ENCODE measurements around the gene RAI1.

Gene RAI1

DNA sequence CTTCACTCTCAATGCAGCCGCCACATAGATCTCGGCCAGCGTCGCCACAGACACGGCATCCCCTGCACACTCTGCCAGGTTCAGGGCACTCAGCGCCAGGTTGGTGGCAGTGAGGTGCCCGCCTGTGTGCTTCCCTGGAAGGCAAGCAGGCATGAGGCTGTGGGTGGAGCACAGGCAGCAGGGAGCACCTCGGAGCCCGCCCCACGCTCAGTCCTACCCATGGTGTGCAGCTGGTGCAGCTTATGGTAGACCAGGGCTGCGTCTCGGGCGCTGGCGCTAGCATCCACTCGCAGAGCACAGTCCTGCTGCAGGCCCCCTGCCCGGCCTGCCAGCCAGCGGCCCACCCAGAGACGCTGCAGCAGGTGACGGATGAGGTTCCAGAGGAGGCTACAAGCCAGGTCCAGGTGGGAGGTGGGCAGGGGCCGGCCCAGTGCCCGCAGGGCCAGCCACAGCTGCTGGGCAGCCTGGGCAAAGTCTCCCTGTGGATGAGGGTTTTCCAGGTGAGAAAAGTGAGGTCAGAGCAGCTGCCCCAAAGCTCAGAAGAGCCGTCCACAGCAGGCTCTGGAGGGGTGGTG lies 135.1 kb downstream of the RAI1 start:
- H3K9me3 ChIP-seq (replicated peaks in 1 of 2; ENCODE audit: control insufficient read depth in 2 of 2, insufficient read depth in 1 of 2, low read depth in 1 of 2, low read length in 2 of 2) = no peaks in the 10 kb centered on the region
- no peak overlapping the region for H4K8ac ChIP-seq (ENCODE audit: low read depth, low read length)
- no peak overlapping the region for H3K27ac ChIP-seq (replicated peaks; ENCODE audit: low read length)
- no peak overlapping the region for H3K4ac ChIP-seq (ENCODE audit: low read length)
- no peak overlapping the region for H2BK5ac ChIP-seq (ENCODE audit: low read length)
- no peaks in the 10 kb centered on the region for H3K27me3 ChIP-seq (ENCODE audit: control insufficient read depth in 3 of 3, insufficient read depth in 3 of 3, low read depth in 1 of 3, low read length in 3 of 3)
- no peak overlapping the region for H3K14ac ChIP-seq (ENCODE audit: low read length)
- peaks cover 69 to 70% of the 10 kb centered on the region in 2 donors for H3K36me3 ChIP-seq (replicated peaks in 1 of 2; ENCODE audit: control insufficient read depth in 2 of 2, insufficient read depth in 2 of 2, low read length in 2 of 2)
- no peak overlapping the region for H4K91ac ChIP-seq (ENCODE audit: low read depth, low read length, poor library complexity)
- no peak overlapping the region for H3K4me2 ChIP-seq (ENCODE audit: insufficient read depth, low read length, poor library complexity, severe bottlenecking)
- no peak for DNase-seq (ENCODE audit: low spot score)
- H3K23ac ChIP-seq (ENCODE audit: low read depth, low read length, poor library complexity) = peak overlapping the region; percentile 3
- peak overlapping the region; percentile 84 for H3K18ac ChIP-seq (ENCODE audit: low read length)
- peak overlapping the region; percentile 87 for H3K9ac ChIP-seq (ENCODE audit: low read depth, low read length, poor library complexity)
- peak overlapping the region; percentile 68 for H2AK5ac ChIP-seq (ENCODE audit: low read depth, low read length)
- peaks cover 20 to 27% of the 10 kb centered on the region in 2 donors for H3K4me1 ChIP-seq (ENCODE audit: control insufficient read depth in 2 of 2, insufficient read depth in 1 of 2, low read depth in 1 of 2, low read length in 2 of 2)
- H2AFZ ChIP-seq (ENCODE audit: low read length) = no peak overlapping the region
- H3K4me3 ChIP-seq (ENCODE audit: low read length in 2 of 2) = no peak overlapping the region
- no peak overlapping the region for H2BK120ac ChIP-seq (ENCODE audit: low read depth, low read length)
- no peak overlapping the region for H2BK12ac ChIP-seq (ENCODE audit: low read length)
- peaks cover 17% of the 10 kb centered on the region for H3K79me1 ChIP-seq (ENCODE audit: low read depth, low read length)
- peak overlapping the region; percentile 52 for H2BK15ac ChIP-seq (ENCODE audit: low read length)
- no CpG with 5 or more reads among the region's 22 CpGs for WGBS, 2 donors (ENCODE audit: extremely low coverage in 2 of 2, insufficient read length in 2 of 2, insufficient replicate concordance in 1 of 2)

DNA sequence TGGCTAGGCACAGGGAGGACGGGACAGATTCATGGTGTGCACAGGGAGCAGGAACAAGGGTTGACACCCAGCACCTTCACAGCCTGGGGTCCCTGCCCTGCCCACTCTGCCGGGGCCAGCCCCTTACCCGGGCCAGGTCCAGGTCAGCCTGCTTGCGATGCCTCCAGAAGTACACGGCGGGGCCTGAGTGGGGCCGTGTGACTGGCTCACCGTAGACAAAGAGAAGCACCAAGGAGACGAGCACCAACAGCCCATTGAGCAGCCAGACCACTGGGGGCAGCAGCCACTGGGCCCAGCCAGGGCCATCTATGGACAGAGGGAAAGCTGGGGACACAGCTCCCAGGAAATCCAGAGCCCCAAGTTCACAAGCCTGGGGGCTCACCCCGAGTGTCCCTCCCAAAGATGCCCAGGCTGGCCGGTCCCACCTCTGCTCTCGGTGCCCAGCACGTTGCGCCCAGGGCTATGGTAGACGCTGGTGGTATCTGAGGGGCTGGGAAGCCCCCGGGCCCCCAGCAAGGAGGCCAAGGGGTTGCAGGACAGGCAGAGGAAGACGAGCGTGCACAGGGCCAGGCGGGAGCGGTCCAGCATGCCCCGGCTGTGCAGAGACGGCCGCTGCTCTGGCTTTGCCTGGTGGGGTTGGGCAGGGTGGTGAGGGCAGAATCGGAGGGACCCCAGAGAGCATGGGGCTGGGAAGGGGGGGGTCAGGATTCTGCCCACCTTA lies 135.7 kb downstream of the RAI1 start:
- Histone ChIP-seq H2BK120ac (ENCODE audit: low read depth, low read length) (no peak overlapping the region), H3K14ac (ENCODE audit: low read length) (no peak overlapping the region), H2AK5ac (ENCODE audit: low read depth, low read length) (peak overlapping the region; percentile 82), H3K23ac (ENCODE audit: low read depth, low read length, poor library complexity) (peak overlapping the region; percentile 3), H2BK15ac (ENCODE audit: low read length) (no peak overlapping the region), H4K8ac (ENCODE audit: low read depth, low read length) (no peak overlapping the region), H3K27me3 (ENCODE audit: control insufficient read depth in 3 of 3, insufficient read depth in 3 of 3, low read depth in 1 of 3, low read length in 3 of 3) (no peaks in the 10 kb centered on the region), H3K36me3 (replicated peaks in 1 of 2; ENCODE audit: control insufficient read depth in 2 of 2, insufficient read depth in 2 of 2, low read length in 2 of 2) (peaks cover 67 to 70% of the 10 kb centered on the region in 2 donors), H3K79me1 (ENCODE audit: low read depth, low read length) (peaks cover 20% of the 10 kb centered on the region), H3K4me3 (ENCODE audit: low read length in 2 of 2) (no peak overlapping the region), H3K4me1 (ENCODE audit: control insufficient read depth in 2 of 2, insufficient read depth in 1 of 2, low read depth in 1 of 2, low read length in 2 of 2) (peaks cover 16 to 29% of the 10 kb centered on the region in 2 donors), H3K18ac (ENCODE audit: low read length) (peak overlapping the region; percentile 84), H3K4ac (ENCODE audit: low read length) (peak overlapping the region; percentile 8), H3K9ac (ENCODE audit: low read depth, low read length, poor library complexity) (peak overlapping the region; percentile 87), H4K91ac (ENCODE audit: low read depth, low read length, poor library complexity) (no peak overlapping the region), H2AFZ (ENCODE audit: low read length) (no peak overlapping the region), H2BK12ac (ENCODE audit: low read length) (no peak overlapping the region), H3K9me3 (replicated peaks in 1 of 2; ENCODE audit: control insufficient read depth in 2 of 2, insufficient read depth in 1 of 2, low read depth in 1 of 2, low read length in 2 of 2) (no peaks in the 10 kb centered on the region), H3K4me2 (ENCODE audit: insufficient read depth, low read length, poor library complexity, severe bottlenecking) (no peak overlapping the region), H2BK5ac (ENCODE audit: low read length) (no peak overlapping the region), H3K27ac (replicated peaks; ENCODE audit: low read length) (peak overlapping the region; percentile 9)
- no CpG with 5 or more reads among the region's 24 CpGs for WGBS, 2 donors (ENCODE audit: extremely low coverage in 2 of 2, insufficient read length in 2 of 2, insufficient replicate concordance in 1 of 2)
- DNase-seq (ENCODE audit: low spot score) = no peak

GRCh38 chr17:17817552-17817947 lies 136.3 kb downstream of the RAI1 start:
- Histone ChIP-seq H2BK5ac (ENCODE audit: low read length) (peak overlapping the region; percentile 14), H3K4me1 (ENCODE audit: control insufficient read depth in 2 of 2, insufficient read depth in 1 of 2, low read depth in 1 of 2, low read length in 2 of 2) (peaks cover 12 to 31% of the 10 kb centered on the region in 2 donors), H2BK15ac (ENCODE audit: low read length) (no peak overlapping the region), H3K18ac (ENCODE audit: low read length) (no peak overlapping the region), H3K9me3 (replicated peaks in 1 of 2; ENCODE audit: control insufficient read depth in 2 of 2, insufficient read depth in 1 of 2, low read depth in 1 of 2, low read length in 2 of 2) (no peaks in the 10 kb centered on the region), H2AK5ac (ENCODE audit: low read depth, low read length) (no peak overlapping the region), H3K4me2 (ENCODE audit: insufficient read depth, low read length, poor library complexity, severe bottlenecking) (no peak overlapping the region), H3K9ac (ENCODE audit: low read depth, low read length, poor library complexity) (peak overlapping the region; percentile 71), H3K36me3 (replicated peaks in 1 of 2; ENCODE audit: control insufficient read depth in 2 of 2, insufficient read depth in 2 of 2, low read length in 2 of 2) (peaks cover 65 to 67% of the 10 kb centered on the region in 2 donors), H4K8ac (ENCODE audit: low read depth, low read length) (no peak overlapping the region), H3K4me3 (ENCODE audit: low read length in 2 of 2) (peak overlapping the region in 1 of 2 donors; percentile 1), H2AFZ (ENCODE audit: low read length) (no peak overlapping the region), H3K14ac (ENCODE audit: low read length) (no peak overlapping the region), H3K4ac (ENCODE audit: low read length) (peak overlapping the region; percentile 8), H4K91ac (ENCODE audit: low read depth, low read length, poor library complexity) (no peak overlapping the region), H3K79me1 (ENCODE audit: low read depth, low read length) (peaks cover 25% of the 10 kb centered on the region), H3K27me3 (ENCODE audit: control insufficient read depth in 3 of 3, insufficient read depth in 3 of 3, low read depth in 1 of 3, low read length in 3 of 3) (no peaks in the 10 kb centered on the region), H3K27ac (replicated peaks; ENCODE audit: low read length) (no peak overlapping the region), H2BK12ac (ENCODE audit: low read length) (no peak overlapping the region), H3K23ac (ENCODE audit: low read depth, low read length, poor library complexity) (no peak overlapping the region), H2BK120ac (ENCODE audit: low read depth, low read length) (no peak overlapping the region)
- WGBS, 2 donors (ENCODE audit: extremely low coverage in 2 of 2, insufficient read length in 2 of 2, insufficient replicate concordance in 1 of 2) = no CpG with 5 or more reads among the region's 10 CpGs
- no peak for DNase-seq (ENCODE audit: low spot score)

GRCh38 chr17:17818088-17818526 lies 136.8 kb downstream of the RAI1 start:
- Histone ChIP-seq H3K9ac (ENCODE audit: low read depth, low read length, poor library complexity) (no peak overlapping the region), H3K4me1 (ENCODE audit: control insufficient read depth in 2 of 2, insufficient read depth in 1 of 2, low read depth in 1 of 2, low read length in 2 of 2) (peaks cover 17 to 37% of the 10 kb centered on the region in 2 donors), H3K4me3 (ENCODE audit: low read length in 2 of 2) (no peak overlapping the region), H3K27me3 (ENCODE audit: control insufficient read depth in 3 of 3, insufficient read depth in 3 of 3, low read depth in 1 of 3, low read length in 3 of 3) (no peaks in the 10 kb centered on the region), H3K4ac (ENCODE audit: low read length) (no peak overlapping the region), H2BK12ac (ENCODE audit: low read length) (no peak overlapping the region), H3K27ac (replicated peaks; ENCODE audit: low read length) (peak overlapping the region; percentile 44), H2BK120ac (ENCODE audit: low read depth, low read length) (no peak overlapping the region), H4K8ac (ENCODE audit: low read depth, low read length) (no peak overlapping the region), H3K18ac (ENCODE audit: low read length) (peak overlapping the region; percentile 62), H2AK5ac (ENCODE audit: low read depth, low read length) (no peak overlapping the region), H3K14ac (ENCODE audit: low read length) (no peak overlapping the region), H3K79me1 (ENCODE audit: low read depth, low read length) (peaks cover 27% of the 10 kb centered on the region), H2BK15ac (ENCODE audit: low read length) (no peak overlapping the region), H2AFZ (ENCODE audit: low read length) (no peak overlapping the region), H2BK5ac (ENCODE audit: low read length) (peak overlapping the region; percentile 43), H3K9me3 (replicated peaks in 1 of 2; ENCODE audit: control insufficient read depth in 2 of 2, insufficient read depth in 1 of 2, low read depth in 1 of 2, low read length in 2 of 2) (no peaks in the 10 kb centered on the region), H3K4me2 (ENCODE audit: insufficient read depth, low read length, poor library complexity, severe bottlenecking) (no peak overlapping the region), H3K36me3 (replicated peaks in 1 of 2; ENCODE audit: control insufficient read depth in 2 of 2, insufficient read depth in 2 of 2, low read length in 2 of 2) (peaks cover 59 to 62% of the 10 kb centered on the region in 2 donors), H3K23ac (ENCODE audit: low read depth, low read length, poor library complexity) (peak overlapping the region; percentile 11), H4K91ac (ENCODE audit: low read depth, low read length, poor library complexity) (no peak overlapping the region)
- no peak for DNase-seq (ENCODE audit: low spot score)
- WGBS, 2 donors (ENCODE audit: extremely low coverage in 2 of 2, insufficient read length in 2 of 2, insufficient replicate concordance in 1 of 2) = no CpG with 5 or more reads among the region's 10 CpGs

Measured in neuronal stem cell (in vitro differentiated cells).